Cardiac fibroblast (primary cell): Measurements from ENCODE around the gene HELT.
A peak's percentile ranks its signal among the peaks of the same experiment; 100 is the strongest.

ENCODE experiments used
- DNase-seq, 2 donors: peaks; one replicate each; pipeline versions ENCODE4 v3.0.0 to v3.0.0-alpha.2; 2010; ENCODE audit warnings: low read depth in 2 of 2
- H3K4me3 ChIP-seq, 2 donors: replicated peaks in 1 of 2; 1 replicate in 1 of 2; 2 replicates in 1 of 2; pipeline ENCODE4 v1.5.1; 2011; ENCODE audit warnings: low read depth in 2 of 2, low read length in 2 of 2, mild to moderate bottlenecking in 2 of 2, moderate library complexity in 1 of 2
- TF ChIP-seq, protein P1 (sequence below): IDR thresholded peaks from one replicate; pipeline ENCODE4 v1.5.1; 2011; ENCODE audit warnings: low read depth, mild to moderate bottlenecking, low read length, inconsistent platforms

Gene HELT

DNA sequence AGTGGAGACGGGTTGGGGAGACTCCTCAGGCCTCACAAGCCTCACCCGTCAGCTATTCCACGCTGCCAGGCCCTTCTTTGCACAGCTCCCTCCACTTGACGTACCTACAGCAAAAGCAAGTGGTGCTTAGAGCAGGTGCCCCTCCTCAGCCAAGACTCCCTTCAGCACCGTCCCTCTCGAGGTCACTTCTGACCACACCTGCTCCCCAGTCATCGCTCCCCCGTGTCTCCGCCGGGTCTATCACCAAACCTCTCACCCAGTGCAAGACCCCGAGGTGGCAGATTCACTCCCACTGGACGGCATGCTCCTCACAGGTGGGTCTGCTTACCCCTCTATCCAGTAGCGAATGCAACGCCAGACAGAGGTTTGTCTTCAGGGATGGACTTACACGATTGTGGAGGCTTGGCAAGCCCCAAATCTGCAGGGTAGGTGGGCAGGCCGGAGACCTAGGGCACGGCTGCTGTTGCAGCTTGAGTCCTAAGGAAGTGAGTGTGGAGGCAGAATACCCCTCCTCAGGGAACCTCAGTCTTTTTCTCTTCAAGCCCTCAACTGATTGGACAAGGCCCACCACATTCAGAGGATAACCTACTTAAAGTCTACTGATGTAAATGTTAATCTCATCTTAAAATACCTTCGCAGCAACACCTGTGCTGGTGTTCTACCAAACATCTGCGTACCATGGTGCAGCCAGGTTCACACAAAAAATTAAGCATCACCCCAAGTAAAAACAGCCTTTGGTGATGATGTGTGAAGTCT is 14.5 kb upstream of the HELT start:
- no peak overlapping the region for H3K4me3 ChIP-seq
- TF ChIP-seq, protein P1, sequence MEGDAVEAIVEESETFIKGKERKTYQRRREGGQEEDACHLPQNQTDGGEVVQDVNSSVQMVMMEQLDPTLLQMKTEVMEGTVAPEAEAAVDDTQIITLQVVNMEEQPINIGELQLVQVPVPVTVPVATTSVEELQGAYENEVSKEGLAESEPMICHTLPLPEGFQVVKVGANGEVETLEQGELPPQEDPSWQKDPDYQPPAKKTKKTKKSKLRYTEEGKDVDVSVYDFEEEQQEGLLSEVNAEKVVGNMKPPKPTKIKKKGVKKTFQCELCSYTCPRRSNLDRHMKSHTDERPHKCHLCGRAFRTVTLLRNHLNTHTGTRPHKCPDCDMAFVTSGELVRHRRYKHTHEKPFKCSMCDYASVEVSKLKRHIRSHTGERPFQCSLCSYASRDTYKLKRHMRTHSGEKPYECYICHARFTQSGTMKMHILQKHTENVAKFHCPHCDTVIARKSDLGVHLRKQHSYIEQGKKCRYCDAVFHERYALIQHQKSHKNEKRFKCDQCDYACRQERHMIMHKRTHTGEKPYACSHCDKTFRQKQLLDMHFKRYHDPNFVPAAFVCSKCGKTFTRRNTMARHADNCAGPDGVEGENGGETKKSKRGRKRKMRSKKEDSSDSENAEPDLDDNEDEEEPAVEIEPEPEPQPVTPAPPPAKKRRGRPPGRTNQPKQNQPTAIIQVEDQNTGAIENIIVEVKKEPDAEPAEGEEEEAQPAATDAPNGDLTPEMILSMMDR = no peak
- DNase-seq = no peak

DNA sequence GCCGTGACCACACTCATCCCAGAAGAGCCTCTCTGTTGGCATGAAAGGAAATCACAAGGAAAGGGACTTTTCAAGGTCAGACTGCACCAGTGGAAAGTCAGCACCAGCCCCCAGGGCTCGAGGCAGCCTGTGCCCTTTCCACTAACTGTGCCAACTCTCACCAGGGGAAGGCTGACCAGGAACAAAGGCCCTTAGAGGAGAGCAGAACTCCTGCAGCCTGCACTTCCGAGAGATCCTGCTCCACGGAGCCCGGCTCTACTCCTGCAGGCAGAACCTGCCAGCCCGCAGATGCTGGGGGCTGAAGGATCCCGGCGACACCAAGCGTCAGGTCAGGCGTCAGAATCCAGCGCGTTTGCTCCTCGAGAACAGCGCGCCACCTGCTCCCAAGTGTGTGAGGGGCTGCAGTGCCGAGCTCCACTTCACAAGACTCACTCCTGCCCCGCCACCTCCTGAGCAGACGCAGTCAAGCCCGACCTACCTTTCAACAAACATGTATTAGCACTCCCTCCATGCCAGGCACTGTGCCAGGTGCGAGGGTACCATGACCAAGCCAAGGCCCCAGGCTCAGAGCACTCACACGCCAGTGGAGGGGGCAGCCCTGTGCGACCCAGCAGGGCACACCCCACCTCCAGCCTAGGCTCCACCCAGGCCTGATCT is 13.6 kb upstream of the HELT start:
- peak overlapping the region; percentile 7 to 22 for H3K4me3 ChIP-seq
- TF ChIP-seq, protein P1 = no peak
- no peak for DNase-seq

DNA sequence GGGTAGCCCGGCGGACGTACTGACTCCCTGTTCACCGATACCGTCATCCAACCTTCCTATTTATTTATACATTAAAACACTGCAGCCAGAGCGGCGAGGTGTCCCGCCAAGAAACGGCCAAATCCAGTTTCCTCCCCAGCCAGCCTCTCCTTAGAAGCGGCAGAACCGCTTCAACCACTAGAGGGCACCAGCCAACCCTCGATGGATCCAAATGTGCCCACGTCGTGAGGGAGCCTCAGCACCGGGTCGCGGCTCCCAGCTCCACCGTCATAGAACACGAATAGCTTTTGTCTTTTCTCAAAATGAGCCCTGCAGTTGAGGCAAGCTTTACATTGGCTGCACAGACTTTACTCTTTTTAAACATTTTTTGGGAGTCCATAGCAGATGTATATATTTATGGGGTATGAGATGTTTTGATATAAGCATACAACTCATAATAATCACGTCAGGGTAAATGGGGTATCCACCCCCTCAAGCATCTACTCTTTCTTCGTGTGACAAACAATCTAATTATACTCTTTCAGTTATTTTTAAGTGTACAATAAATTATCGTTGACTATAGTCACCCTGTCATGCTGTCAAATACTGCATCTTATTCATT is 13.0 kb upstream of the HELT start:
- TF ChIP-seq, protein P1 = peak; percentile 93
- peak; percentile 80 for DNase-seq
- H3K4me3 ChIP-seq = peak overlapping the region; percentile 7 to 22

DNA sequence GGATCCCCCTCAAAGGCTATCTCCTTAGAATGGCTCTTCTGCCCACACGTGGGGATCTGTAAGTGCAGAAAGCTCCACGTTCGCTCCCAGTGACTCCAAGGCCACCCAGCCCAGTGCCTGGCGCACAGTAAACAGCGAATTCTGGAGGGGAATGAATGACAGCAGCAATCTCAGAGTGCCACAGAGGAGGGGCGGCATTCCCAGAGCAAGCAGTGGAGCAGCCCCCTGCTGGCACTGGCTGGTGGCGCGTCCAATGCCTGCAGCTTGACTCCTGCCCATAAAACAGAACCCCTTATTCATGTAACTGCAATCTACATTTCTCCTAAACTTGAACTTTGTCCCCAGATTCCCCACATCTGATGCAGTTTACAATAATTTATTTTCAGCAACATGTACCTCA is 6.9 kb upstream of the HELT start:
- TF ChIP-seq, protein P1 = peak; percentile 61
- DNase-seq = peak in 1 of 2 donors; percentile 46
- no peak overlapping the region for H3K4me3 ChIP-seq

DNA sequence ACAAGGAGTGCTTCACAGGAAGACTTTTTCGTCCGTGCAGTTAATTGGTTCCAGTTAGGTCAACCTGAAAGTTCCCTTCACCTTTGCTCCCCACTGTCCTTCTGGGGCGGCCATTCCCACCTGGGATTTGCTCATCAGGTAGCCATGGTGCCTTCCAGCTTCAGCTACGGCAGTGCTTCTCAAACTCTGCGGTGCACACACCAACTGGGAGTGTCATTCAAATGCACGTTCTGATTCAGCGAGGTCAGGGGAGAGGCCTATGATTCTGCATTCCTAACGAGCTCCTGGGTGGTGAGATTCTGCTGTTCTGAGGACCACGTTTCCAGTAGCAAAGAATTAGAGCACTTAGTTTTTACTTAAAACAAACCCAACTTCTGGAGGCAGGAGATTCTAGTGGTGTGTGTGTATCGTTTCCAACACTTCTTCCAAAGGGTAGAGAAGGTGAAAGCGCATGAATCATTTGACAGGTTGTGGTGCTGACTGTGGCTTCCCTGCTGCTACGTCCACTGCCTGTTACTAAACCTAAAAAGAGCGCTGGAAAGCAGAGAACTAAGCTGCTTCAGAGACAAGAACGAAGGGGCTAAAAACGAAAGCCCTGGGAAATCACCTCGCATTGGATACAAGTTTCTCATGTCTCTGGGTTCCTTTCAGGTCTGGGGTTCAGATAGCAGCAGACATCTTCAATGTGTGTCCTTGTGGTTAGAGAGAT is 4.7 kb upstream of the HELT start:
- H3K4me3 ChIP-seq = no peak overlapping the region
- DNase-seq = no peak
- TF ChIP-seq, protein P1 = no peak

DNA sequence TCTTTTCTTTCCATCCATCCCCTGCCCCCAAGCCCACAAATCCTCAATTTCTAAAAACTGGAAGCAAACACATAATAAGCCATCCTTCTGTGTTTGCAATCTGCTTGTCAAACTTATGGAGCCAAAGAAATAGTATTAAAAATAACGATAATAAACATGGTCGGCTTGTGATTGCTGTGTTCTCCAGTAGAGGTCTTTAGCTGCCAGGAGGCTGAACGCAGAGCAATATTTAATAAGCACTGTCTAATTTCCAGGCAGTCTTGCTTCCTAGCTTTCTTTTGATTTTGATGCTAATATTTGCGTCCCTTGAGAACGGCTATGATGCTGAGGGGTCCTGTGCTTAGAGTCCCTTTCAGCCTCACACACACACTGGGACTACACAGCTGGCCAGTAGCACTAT is 3.2 kb upstream of the HELT start:
- no peak for DNase-seq
- TF ChIP-seq, protein P1 = no peak
- H3K4me3 ChIP-seq = no peak overlapping the region
